Measurements from ENCODE around the gene SLC25A25. TPM values are rescaled to one million over a fixed set of nuclear protein-coding genes. Genes with fewer than 3 reads are reported as not detected.

The SLC25A25 gene
- total and polyA plus RNA-seq, 9 of the 15 experiments (the other 6 are each of a cell fraction or from before 2014, with no cell fraction given): 0.07 to 35.9 (median 23.2) TPM

- Histone ChIP-seq H3K36me3 (ENCODE audit: control insufficient read depth, insufficient read depth, low read length) (no peaks in the 10 kb centered on the region), H3K27me3 (ENCODE audit: control insufficient read depth in 2 of 2, insufficient read depth in 2 of 2, low read length in 2 of 2) (no peaks in the 10 kb centered on the region), H3K4me3 (no peak overlapping the region), H3K4me2 (ENCODE audit: insufficient read depth, low read length) (no peak overlapping the region), H4K20me1 (replicated peaks; ENCODE audit: control insufficient read depth, insufficient read depth, low read length) (no peaks in the 10 kb centered on the region), H3K4me1 (replicated peaks in 1 of 2; ENCODE audit: control insufficient read depth in 2 of 2, insufficient read depth in 2 of 2, low read length in 2 of 2) (peaks cover 2 to 7% of the 10 kb centered on the region in 2 experiments; a peak in 2 of 5 replicates), H3K79me2 (ENCODE audit: control insufficient read depth, insufficient read depth, low read length) (no peaks in the 10 kb centered on the region), H3K9ac (ENCODE audit: insufficient read depth in 1 of 2, low read depth in 2 of 2, low read length in 2 of 2) (no peak overlapping the region), H2AFZ (ENCODE audit: low read depth, low read length) (no peak overlapping the region), H3K27ac (ENCODE audit: extremely low read depth, low read depth, low read length) (no peak overlapping the region), H3K9me1 (ENCODE audit: control insufficient read depth, insufficient read depth, low read length) (no peaks in the 10 kb centered on the region), H3K9me3 (replicated peaks; ENCODE audit: control insufficient read depth, insufficient read depth, low read depth, low read length) (no peaks in the 10 kb centered on the region)
- ChIA-PET CTCF (ENCODE audit: low intra/inter-chr PET ratio) (no interaction called here), POLR2A (interaction anchor here (0.6 to 0.9 kb wide), 2 partner anchors 8 to 72 kb away, joined by 3 to 4 read pairs; no protein-coding TSS in a partner anchor)
- intact Hi-C loops (cut with micrococcal nuclease) (no loop called here), in situ Hi-C loops (cut with MboI) (no loop called here)
- peak; percentile 83 for ATAC-seq
- WGBS (ENCODE audit: insufficient coverage, low coverage, missing lambda C conversion rate): 30% methylated on average over 3 of the region's 4 CpGs
- no peak for FAIRE-seq
- peak; percentile 41 to 77 (median 60) for DNase-seq (ENCODE audit: extremely low read depth in 1 of 4, low spot score in 3 of 4)
- BruUV-seq (replicated peaks): no TSS peak
- TF ChIP-seq MYNN (IDR thresholded peaks at IDR 0.05) (no peak), MYNN (CRISPR knock-in tag; IDR thresholded peaks at IDR 0.05) (no peak), CTCFL (IDR thresholded peaks at IDR 0.05; ENCODE audit: borderline replicate concordance, insufficient read depth, low read depth, low read length, poor library complexity, severe bottlenecking) (peak; percentile 82), BCOR (IDR thresholded peaks at IDR 0.05) (peak; percentile 69), NR2C1 (IDR thresholded peaks at IDR 0.05) (peak; percentile 85), NR2C1 (tag; IDR thresholded peaks at IDR 0.05) (peak; percentile 73), ZNF785 (CRISPR knock-in tag; IDR thresholded peaks at IDR 0.05) (no peak), SMARCA5 (IDR thresholded peaks at IDR 0.05) (peak; percentile 65; the same call in 1 of the 2 replicates), ZNF41 (CRISPR knock-in tag; conservative IDR thresholded peaks at IDR 0.05) (no peak), ID3 (CRISPR knock-in tag; IDR thresholded peaks at IDR 0.05) (no peak), ID3 (tag; IDR thresholded peaks at IDR 0.05) (peak; percentile 59; the same call in 1 of the 2 replicates), HDAC2 (IDR thresholded peaks at IDR 0.05) (0 out of 2 replicates have a peak, but pooled peaks have one; percentile 30), RBM25 (IDR thresholded peaks at IDR 0.05; ENCODE audit: low read depth, low read length, severe bottlenecking) (peak; percentile 41), KDM1A (IDR thresholded peaks at IDR 0.05) (0 out of 4 replicates have a peak, but pooled peaks of 1 of the 2 experiments have one; percentile 57), SP1 (CRISPR knock-in tag; IDR thresholded peaks at IDR 0.05) (no peak), CTCF (IDR thresholded peaks at IDR 0.05 in 2 of 3, conservative IDR thresholded peaks at IDR 0.05 in 1 of 3; ENCODE audit: insufficient read depth in 2 of 3, low read depth in 1 of 3, low read length in 3 of 3) (peak; percentile 39 to 56 (median 39)), FOXP1 (CRISPR knock-in tag; IDR thresholded peaks at IDR 0.05) (no peak), RAD21 (CRISPR knock-in tag; conservative IDR thresholded peaks at IDR 0.05 in 1 of 2, IDR thresholded peaks at IDR 0.05 in 1 of 2) (peak in 1 of 2 experiments; percentile 30; a peak in 2 of 4 replicates), NR2C2 (CRISPR knock-in tag; IDR thresholded peaks at IDR 0.05) (0 out of 2 replicates have a peak, but pooled peaks have one; percentile 53), NR2C2 (tag; IDR thresholded peaks at IDR 0.05) (peak; percentile 67; the same call in 1 of the 2 replicates), ZBTB7A (IDR thresholded peaks at IDR 0.05; ENCODE audit: borderline replicate concordance, control insufficient read depth, low read depth, low read length) (peak; percentile 90)
These were observed 47.3 kb upstream of the SLC25A25 start for GRCh38 chr9:128020692-128021091.
